Loucy (cell line): ENCODE data around the gene BEST4.

Source experiments
- EZH2phosphoT487 ChIP-seq: fragments of 200-600 bp; IDR thresholded peaks from 2 replicates; pipeline ENCODE4 v1.6.1; 2018; ENCODE audit warnings: antibody characterized with exemption, mild to moderate bottlenecking, moderate library complexity, borderline replicate concordance
- TF ChIP-seq, protein P1 (sequence below): fragments of 200-600 bp; sonication (generic); conservative IDR thresholded peaks from 2 replicates; pipeline ENCODE4 v1.5.1; 2014; ENCODE audit warnings: mild to moderate bottlenecking, antibody characterized with exemption, low read length

GRCh38 chr1:44808063-44808937 lies 20.3 kb upstream of the BEST4 start, which contains the start of gene BTBD19:
- TF ChIP-seq, protein P1, sequence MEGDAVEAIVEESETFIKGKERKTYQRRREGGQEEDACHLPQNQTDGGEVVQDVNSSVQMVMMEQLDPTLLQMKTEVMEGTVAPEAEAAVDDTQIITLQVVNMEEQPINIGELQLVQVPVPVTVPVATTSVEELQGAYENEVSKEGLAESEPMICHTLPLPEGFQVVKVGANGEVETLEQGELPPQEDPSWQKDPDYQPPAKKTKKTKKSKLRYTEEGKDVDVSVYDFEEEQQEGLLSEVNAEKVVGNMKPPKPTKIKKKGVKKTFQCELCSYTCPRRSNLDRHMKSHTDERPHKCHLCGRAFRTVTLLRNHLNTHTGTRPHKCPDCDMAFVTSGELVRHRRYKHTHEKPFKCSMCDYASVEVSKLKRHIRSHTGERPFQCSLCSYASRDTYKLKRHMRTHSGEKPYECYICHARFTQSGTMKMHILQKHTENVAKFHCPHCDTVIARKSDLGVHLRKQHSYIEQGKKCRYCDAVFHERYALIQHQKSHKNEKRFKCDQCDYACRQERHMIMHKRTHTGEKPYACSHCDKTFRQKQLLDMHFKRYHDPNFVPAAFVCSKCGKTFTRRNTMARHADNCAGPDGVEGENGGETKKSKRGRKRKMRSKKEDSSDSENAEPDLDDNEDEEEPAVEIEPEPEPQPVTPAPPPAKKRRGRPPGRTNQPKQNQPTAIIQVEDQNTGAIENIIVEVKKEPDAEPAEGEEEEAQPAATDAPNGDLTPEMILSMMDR, result no peak
- TF ChIP-seq EZH2phosphoT487, result no peak
